ENCODE measurements around the gene C14orf132.

- no peak for TF ChIP-seq CTCF (IDR thresholded peaks at IDR 0.05)
- no peak for TF ChIP-seq POLR2A (IDR thresholded peaks at IDR 0.05)
These were observed 610 bp downstream of the C14orf132 start for GRCh38 chr14:96039633-96040311.

Data from Peyer's patch (tissue), 4 donors.